SK-N-SH treated with all-trans-retinoic acid at 6 μM for 48 hours (cell line): ENCODE data around the gene PCBP3.

Source experiments
- ATAC-seq: fragments of 200-7000 bp; cut with Tn5 transposase; 3 replicates; pipeline ENCODE4 v1.9.1; 2020; ENCODE audit warnings: mild to moderate bottlenecking, moderate library complexity
- BACH2 ChIP-seq: fragments of 250-450 bp; sonication (Bioruptor Pico); IDR thresholded peaks from 2 replicates; pipeline ENCODE4 v1.9.0; 2021; ENCODE audit warnings: mild to moderate bottlenecking, borderline replicate concordance
- ESRRG ChIP-seq: fragments of 250-450 bp; sonication (Bioruptor Pico); IDR thresholded peaks from 2 replicates; pipeline ENCODE4 v1.6.1; 2021; ENCODE audit warnings: mild to moderate bottlenecking
- GLIS3 ChIP-seq: fragments of 250-450 bp; sonication (Bioruptor Pico); IDR thresholded peaks from 2 replicates; pipeline ENCODE4 v1.5.0; 2020; ENCODE audit warnings: mild to moderate bottlenecking, moderate library complexity
- ISL1 ChIP-seq: fragments of 250-450 bp; sonication (Bioruptor Pico); IDR thresholded peaks from 2 replicates; pipeline ENCODE4 v2.1.2; 2022; ENCODE audit warnings: mild to moderate bottlenecking, moderate library complexity
- OSR1 ChIP-seq: fragments of 250-450 bp; sonication (Bioruptor Pico); IDR thresholded peaks from 2 replicates; pipeline ENCODE4 v1.8.0; 2022; ENCODE audit warnings: moderate library complexity, mild to moderate bottlenecking, inconsistent platforms
- PPARA ChIP-seq: fragments of 250-450 bp; sonication (Bioruptor Pico); IDR thresholded peaks from 2 replicates; pipeline ENCODE4 v1.5.0; 2020; ENCODE audit warnings: mild to moderate bottlenecking, borderline replicate concordance
- RARB ChIP-seq: fragments of 250-450 bp; sonication (Bioruptor Pico); IDR thresholded peaks from 2 replicates; pipeline ENCODE4 v1.8.0; 2021; ENCODE audit warnings: mild to moderate bottlenecking, moderate library complexity
- SNAI2 ChIP-seq: fragments of 250-450 bp; sonication (Bioruptor Pico); IDR thresholded peaks from 2 replicates; pipeline ENCODE4 v1.5.0; 2020; ENCODE audit warnings: mild to moderate bottlenecking, moderate library complexity
- TCF4 ChIP-seq: fragments of 250-450 bp; sonication (Bioruptor Pico); IDR thresholded peaks from 2 replicates; pipeline ENCODE4 v1.8.0; 2021; ENCODE audit warnings: mild to moderate bottlenecking, moderate library complexity, borderline replicate concordance
- TOX ChIP-seq: fragments of 250-450 bp; sonication (Bioruptor Pico); IDR thresholded peaks from 2 replicates; pipeline ENCODE4 v1.8.0; 2021; ENCODE audit warnings: mild to moderate bottlenecking, moderate library complexity, borderline replicate concordance
- ZFP3 ChIP-seq: fragments of 250-450 bp; sonication (Bioruptor Pico); IDR thresholded peaks from 2 replicates; pipeline ENCODE4 v1.5.0; 2020; ENCODE audit warnings: mild to moderate bottlenecking, moderate library complexity
- ZFP30 ChIP-seq: fragments of 450-650 bp; formaldehyde crosslinking; IDR thresholded peaks from 2 replicates; pipeline ENCODE4 v1.5.0; 2022; ENCODE audit warnings: mild to moderate bottlenecking, moderate library complexity
- ZNF565 ChIP-seq: fragments of 450-650 bp; formaldehyde crosslinking; conservative IDR thresholded peaks from 2 replicates; pipeline ENCODE4 v1.5.0; 2020; ENCODE audit warnings: low read depth, mild to moderate bottlenecking, moderate library complexity
- ZNF70 ChIP-seq: fragments of 450-650 bp; formaldehyde crosslinking; IDR thresholded peaks from 2 replicates; pipeline ENCODE4 v1.5.0; 2020; ENCODE audit warnings: mild to moderate bottlenecking, moderate library complexity
- ZNF8 ChIP-seq: fragments of 450-650 bp; formaldehyde crosslinking; IDR thresholded peaks from 2 replicates; pipeline ENCODE4 v1.5.0; 2020; ENCODE audit warnings: mild to moderate bottlenecking, moderate library complexity
- TF ChIP-seq, protein P1 (sequence below): fragments of 250-450 bp; sonication (Bioruptor Pico); IDR thresholded peaks from 2 replicates; pipeline ENCODE4 v1.5.0; 2020; ENCODE audit warnings: mild to moderate bottlenecking, moderate library complexity
- TF ChIP-seq, protein P2 (sequence below): fragments of 250-450 bp; sonication (Bioruptor Pico); IDR thresholded peaks from 2 replicates; pipeline ENCODE4 v1.5.1; 2021; ENCODE audit warnings: mild to moderate bottlenecking, moderate library complexity
- TF ChIP-seq, protein P3 (sequence below): fragments of 250-450 bp; sonication (Bioruptor Pico); IDR thresholded peaks from 2 replicates; pipeline ENCODE4 v1.8.0; 2020; ENCODE audit warnings: mild to moderate bottlenecking, moderate library complexity, borderline replicate concordance
- TF ChIP-seq, protein P4 (sequence below): fragments of 250-450 bp; sonication (Bioruptor Pico); IDR thresholded peaks from 2 replicates; pipeline ENCODE4 v1.5.1; 2020; ENCODE audit warnings: low read depth, mild to moderate bottlenecking, moderate library complexity
- TF ChIP-seq, protein P5 (sequence below): fragments of 250-450 bp; sonication (Bioruptor Pico); IDR thresholded peaks from 2 replicates; pipeline ENCODE4 v1.8.0; 2021; ENCODE audit warnings: low read depth, mild to moderate bottlenecking, moderate library complexity, borderline replicate concordance

The PCBP3 gene

DNA sequence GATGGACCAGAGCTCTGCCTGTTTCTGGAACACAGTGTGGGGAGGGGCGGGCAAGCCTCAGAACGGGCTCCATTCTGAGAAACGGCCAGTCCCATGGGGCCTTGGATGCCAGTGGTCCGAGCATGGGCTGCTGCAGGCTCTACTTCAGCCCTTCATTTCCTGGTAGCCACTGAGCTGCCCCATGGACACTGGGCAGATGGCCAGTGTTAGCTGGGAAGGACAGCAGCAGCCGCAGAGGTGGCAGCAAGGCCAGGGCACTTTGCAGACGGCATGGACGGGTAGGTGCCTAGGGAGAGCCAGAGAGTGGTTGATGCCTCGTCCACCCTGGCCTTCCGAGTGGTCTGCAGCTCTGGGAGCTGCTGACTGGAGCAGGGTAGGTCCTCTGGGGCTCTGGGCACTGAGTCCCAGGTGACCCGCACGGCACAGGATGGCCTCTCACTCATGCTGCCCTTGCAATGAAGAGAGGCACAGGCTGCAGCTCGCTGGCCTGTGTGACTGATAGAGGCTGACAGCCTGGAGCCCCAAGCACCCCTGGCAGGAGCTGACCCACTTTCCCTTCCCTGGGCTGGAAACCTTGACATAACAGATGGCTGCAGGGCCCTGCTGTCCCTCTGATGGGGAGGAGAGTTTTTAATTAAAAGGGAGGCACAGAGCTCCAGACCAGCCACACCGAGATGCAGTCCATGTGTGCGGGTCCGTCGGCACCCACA, 250.4 kb downstream of the PCBP3 start (continued):
- TF ChIP-seq TCF4 (CRISPR knock-in tag) (no peak; the same call in 1 of the 2 replicates), RARB (CRISPR knock-in tag) (no peak)

DNA sequence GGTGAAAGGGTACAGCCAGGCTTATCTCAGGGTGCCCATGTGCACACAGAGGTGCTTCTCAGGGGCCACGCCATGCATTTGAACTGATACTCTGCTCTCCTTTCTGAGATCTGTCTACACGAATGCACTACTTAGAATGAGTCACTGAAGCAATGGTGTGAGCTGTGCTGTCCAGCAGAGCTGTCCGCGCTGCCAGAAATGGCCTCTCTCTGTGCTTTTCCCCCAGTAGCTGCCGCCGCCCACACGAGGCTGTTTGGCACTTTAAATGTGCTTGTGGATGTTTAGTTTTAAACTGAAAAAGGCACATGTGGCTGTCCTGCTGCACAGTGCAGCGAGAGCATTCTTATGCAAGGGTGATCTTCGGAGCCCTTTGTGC, 250.9 kb downstream of the PCBP3 start:
- TF ChIP-seq RARB (CRISPR knock-in tag) (no peak), TOX (CRISPR knock-in tag) (no peak), GLIS3 (no peak), ISL1 (CRISPR knock-in tag) (no peak), SNAI2 (CRISPR knock-in tag) (no peak), ESRRG (no peak), ZNF70 (CRISPR knock-in tag) (no peak), ZFP30 (CRISPR knock-in tag) (no peak), ZFP3 (CRISPR knock-in tag) (no peak), ZNF8 (CRISPR knock-in tag) (no peak), PPARA (no peak), ZNF565 (CRISPR knock-in tag) (no peak)
- TF ChIP-seq, protein P1, sequence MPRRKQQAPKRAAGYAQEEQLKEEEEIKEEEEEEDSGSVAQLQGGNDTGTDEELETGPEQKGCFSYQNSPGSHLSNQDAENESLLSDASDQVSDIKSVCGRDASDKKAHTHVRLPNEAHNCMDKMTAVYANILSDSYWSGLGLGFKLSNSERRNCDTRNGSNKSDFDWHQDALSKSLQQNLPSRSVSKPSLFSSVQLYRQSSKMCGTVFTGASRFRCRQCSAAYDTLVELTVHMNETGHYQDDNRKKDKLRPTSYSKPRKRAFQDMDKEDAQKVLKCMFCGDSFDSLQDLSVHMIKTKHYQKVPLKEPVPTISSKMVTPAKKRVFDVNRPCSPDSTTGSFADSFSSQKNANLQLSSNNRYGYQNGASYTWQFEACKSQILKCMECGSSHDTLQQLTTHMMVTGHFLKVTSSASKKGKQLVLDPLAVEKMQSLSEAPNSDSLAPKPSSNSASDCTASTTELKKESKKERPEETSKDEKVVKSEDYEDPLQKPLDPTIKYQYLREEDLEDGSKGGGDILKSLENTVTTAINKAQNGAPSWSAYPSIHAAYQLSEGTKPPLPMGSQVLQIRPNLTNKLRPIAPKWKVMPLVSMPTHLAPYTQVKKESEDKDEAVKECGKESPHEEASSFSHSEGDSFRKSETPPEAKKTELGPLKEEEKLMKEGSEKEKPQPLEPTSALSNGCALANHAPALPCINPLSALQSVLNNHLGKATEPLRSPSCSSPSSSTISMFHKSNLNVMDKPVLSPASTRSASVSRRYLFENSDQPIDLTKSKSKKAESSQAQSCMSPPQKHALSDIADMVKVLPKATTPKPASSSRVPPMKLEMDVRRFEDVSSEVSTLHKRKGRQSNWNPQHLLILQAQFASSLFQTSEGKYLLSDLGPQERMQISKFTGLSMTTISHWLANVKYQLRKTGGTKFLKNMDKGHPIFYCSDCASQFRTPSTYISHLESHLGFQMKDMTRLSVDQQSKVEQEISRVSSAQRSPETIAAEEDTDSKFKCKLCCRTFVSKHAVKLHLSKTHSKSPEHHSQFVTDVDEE (CRISPR knock-in tag), result no peak
- TF ChIP-seq, protein P2, sequence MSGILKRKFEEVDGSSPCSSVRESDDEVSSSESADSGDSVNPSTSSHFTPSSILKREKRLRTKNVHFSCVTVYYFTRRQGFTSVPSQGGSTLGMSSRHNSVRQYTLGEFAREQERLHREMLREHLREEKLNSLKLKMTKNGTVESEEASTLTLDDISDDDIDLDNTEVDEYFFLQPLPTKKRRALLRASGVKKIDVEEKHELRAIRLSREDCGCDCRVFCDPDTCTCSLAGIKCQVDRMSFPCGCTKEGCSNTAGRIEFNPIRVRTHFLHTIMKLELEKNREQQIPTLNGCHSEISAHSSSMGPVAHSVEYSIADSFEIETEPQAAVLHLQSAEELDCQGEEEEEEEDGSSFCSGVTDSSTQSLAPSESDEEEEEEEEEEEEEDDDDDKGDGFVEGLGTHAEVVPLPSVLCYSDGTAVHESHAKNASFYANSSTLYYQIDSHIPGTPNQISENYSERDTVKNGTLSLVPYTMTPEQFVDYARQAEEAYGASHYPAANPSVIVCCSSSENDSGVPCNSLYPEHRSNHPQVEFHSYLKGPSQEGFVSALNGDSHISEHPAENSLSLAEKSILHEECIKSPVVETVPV (CRISPR knock-in tag), result no peak
- TF ChIP-seq, protein P3, sequence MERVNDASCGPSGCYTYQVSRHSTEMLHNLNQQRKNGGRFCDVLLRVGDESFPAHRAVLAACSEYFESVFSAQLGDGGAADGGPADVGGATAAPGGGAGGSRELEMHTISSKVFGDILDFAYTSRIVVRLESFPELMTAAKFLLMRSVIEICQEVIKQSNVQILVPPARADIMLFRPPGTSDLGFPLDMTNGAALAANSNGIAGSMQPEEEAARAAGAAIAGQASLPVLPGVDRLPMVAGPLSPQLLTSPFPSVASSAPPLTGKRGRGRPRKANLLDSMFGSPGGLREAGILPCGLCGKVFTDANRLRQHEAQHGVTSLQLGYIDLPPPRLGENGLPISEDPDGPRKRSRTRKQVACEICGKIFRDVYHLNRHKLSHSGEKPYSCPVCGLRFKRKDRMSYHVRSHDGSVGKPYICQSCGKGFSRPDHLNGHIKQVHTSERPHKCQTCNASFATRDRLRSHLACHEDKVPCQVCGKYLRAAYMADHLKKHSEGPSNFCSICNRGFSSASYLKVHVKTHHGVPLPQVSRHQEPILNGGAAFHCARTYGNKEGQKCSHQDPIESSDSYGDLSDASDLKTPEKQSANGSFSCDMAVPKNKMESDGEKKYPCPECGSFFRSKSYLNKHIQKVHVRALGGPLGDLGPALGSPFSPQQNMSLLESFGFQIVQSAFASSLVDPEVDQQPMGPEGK, result no peak
- TF ChIP-seq, protein P4, sequence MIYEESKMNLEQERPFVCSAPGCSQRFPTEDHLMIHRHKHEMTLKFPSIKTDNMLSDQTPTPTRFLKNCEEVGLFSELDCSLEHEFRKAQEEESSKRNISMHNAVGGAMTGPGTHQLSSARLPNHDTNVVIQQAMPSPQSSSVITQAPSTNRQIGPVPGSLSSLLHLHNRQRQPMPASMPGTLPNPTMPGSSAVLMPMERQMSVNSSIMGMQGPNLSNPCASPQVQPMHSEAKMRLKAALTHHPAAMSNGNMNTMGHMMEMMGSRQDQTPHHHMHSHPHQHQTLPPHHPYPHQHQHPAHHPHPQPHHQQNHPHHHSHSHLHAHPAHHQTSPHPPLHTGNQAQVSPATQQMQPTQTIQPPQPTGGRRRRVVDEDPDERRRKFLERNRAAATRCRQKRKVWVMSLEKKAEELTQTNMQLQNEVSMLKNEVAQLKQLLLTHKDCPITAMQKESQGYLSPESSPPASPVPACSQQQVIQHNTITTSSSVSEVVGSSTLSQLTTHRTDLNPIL (CRISPR knock-in tag), result no peak
- ATAC-seq, result peak; percentile 79

DNA sequence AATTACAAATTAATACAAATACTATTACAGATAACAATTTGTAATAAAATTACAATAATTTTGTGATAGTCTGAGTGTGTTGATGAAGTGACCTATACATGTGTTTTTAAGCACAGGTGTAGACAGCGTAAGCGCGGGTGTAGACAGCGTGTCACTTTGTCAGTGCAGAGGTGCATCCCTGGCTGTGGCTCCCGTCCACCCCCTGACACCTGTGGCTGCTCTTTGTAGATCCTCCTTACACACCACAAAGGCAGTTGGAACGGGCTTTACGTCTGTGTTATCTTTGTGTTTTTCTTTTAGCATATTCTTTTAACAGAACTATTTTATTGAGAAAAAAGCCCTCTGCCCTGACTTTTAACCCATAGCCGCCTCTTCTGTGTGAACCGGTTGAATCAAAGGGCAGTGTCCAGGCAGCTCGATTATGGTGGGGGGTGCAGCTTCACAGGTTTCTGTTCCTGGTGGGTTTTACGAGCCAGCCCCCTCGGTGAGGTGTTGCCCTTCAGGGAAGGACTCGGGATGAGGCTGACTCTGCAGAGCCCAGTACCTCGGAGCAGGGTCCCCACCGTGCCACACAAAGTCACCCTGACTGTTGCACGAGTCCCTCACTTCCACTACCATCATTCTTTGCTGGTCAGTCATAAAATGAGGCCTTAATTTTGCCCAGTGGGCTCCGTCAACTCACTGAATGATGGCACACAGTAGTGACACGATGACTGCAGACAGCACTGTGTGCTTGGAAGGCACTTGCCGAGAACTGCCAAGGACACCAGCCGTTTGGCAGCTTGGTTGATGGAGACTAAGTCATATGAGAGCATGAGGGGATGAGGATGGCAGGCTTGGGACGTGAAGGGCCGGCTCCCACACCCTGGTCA, 251.6 kb downstream of the PCBP3 start:
- no peak for ATAC-seq
- TF ChIP-seq RARB (CRISPR knock-in tag) (no peak), PPARA (no peak), BACH2 (CRISPR knock-in tag) (no peak), ZNF565 (CRISPR knock-in tag) (no peak), TCF4 (CRISPR knock-in tag) (no peak), ZNF70 (CRISPR knock-in tag) (no peak), GLIS3 (no peak), ISL1 (CRISPR knock-in tag) (no peak), OSR1 (CRISPR knock-in tag) (no peak)
- TF ChIP-seq, protein P1 (CRISPR knock-in tag), result no peak
- TF ChIP-seq, protein P4 (CRISPR knock-in tag), result no peak
- TF ChIP-seq, protein P5, sequence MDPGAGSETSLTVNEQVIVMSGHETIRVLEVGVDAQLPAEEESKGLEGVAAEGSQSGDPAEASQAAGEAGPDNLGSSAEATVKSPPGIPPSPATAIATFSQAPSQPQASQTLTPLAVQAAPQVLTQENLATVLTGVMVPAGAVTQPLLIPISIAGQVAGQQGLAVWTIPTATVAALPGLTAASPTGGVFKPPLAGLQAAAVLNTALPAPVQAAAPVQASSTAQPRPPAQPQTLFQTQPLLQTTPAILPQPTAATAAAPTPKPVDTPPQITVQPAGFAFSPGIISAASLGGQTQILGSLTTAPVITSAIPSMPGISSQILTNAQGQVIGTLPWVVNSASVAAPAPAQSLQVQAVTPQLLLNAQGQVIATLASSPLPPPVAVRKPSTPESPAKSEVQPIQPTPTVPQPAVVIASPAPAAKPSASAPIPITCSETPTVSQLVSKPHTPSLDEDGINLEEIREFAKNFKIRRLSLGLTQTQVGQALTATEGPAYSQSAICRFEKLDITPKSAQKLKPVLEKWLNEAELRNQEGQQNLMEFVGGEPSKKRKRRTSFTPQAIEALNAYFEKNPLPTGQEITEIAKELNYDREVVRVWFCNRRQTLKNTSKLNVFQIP (CRISPR knock-in tag), result no peak
- TF ChIP-seq, protein P2 (CRISPR knock-in tag), result no peak
